GM21528 (cell line): Measurements from ENCODE around the gene OR52E8.

Experiments used
- ATAC-seq: cut with Tn5 transposase; IDR thresholded peaks from one replicate; pipeline ENCODE4 v1.9.1; 2021; ENCODE audit warnings: mild to moderate bottlenecking, moderate library complexity; ENCODE audit not compliant: unreplicated experiment, low FRiP score

OR52E8 gene

DNA sequence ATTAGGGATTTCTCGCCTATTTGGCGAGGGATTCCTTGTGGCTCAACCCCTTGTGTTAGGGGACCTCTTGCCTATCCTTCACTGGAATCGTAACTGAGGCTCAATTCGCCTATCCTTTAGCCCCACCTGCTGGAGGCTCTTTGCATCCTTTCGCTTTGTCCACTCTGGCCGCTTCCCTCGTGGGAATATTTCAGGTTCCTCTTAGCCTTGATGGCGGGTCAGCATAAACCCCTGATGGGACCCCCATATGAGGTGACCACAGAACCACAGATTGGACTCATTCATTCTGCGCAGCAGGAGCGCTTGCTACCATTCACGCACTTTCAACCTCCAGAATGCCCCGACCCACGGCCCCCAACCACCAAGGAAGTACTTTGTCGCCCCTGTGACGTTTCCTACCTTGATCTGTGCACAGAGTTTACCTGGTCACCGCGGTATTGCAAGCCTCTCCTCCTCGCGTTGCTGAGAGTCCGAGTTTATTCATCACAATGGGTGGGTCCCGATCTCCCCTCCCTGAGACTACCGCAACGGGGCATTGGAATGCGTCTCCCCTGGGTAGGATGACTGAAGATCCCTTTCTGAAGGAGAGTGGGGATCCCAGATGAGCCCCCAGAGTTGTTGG lies 48.9 kb downstream of the OR52E8 start, which contains the start of gene OR52N2:
OR52N2 (plus strand) TSS at position 425 of the 622 bp plus-strand sequence. CDS start 11,412 bp downstream, outside the sequence.
- ATAC-seq = peak; percentile 93

DNA sequence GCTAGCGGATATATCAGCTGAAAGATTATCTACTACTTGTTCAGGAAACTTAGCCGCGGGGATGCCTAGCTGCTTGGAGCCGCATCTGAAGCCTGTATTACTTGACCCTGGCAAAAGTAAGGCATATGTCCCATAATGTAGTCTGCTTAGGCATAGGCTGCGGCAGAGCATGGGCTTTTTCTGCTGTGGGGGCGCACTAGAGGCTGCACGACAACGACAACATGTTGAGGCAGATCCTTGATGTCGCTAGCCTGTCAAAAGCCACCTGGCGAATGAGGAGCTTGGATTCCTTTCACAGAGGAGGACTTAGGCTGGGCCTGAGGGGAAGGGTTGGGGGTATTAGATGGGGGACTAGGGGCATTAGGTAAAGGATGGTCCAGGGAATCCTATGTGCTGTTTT lies 49.9 kb downstream of the OR52E8 start:
- no peak for ATAC-seq
